HG02885 (cell line): ENCODE measurements around the gene SMG9.

ENCODE experiments used
- ATAC-seq: cut with Tn5 transposase; IDR thresholded peaks from one replicate; pipeline ENCODE4 v1.9.1; 2021; ENCODE audit warnings: mild to moderate bottlenecking; ENCODE audit not compliant: unreplicated experiment, poor library complexity

The SMG9 gene

GRCh38 chr19:43726736-43727592 lies 27.8 kb downstream of the SMG9 start:
- ATAC-seq, result no peak

GRCh38 chr19:43725468-43725867 lies 29.3 kb downstream of the SMG9 start:
- ATAC-seq, result no peak

GRCh38 chr19:43724896-43725295 lies 29.9 kb downstream of the SMG9 start:
- no peak for ATAC-seq

- ATAC-seq, result no peak
These were observed 31.2 kb downstream of the SMG9 start for GRCh38 chr19:43723588-43723987.

GRCh38 chr19:43721469-43722048 lies 33.2 kb downstream of the SMG9 start:
- no peak for ATAC-seq

GRCh38 chr19:43720936-43721335 lies 33.8 kb downstream of the SMG9 start:
- ATAC-seq, result no peak

- no peak for ATAC-seq
These were observed 34.8 kb downstream of the SMG9 start for GRCh38 chr19:43719918-43720317.

GRCh38 chr19:43719378-43719868 lies 35.3 kb downstream of the SMG9 start:
- ATAC-seq, result no peak

GRCh38 chr19:43718627-43719377 lies 36.0 kb downstream of the SMG9 start:
- no peak for ATAC-seq

- ATAC-seq, result no peak
These were observed 39.0 kb downstream of the SMG9 start, which contains the start of gene IRGC for GRCh38 chr19:43715776-43716175. IRGC (plus strand) TSS chr19:43716076; CDS start chr19:43718559, 2,483 bp downstream.

GRCh38 chr19:43713208-43713607 lies 41.6 kb downstream of the SMG9 start:
- ATAC-seq, result no peak

- ATAC-seq, result no peak
These were observed 42.9 kb downstream of the SMG9 start for GRCh38 chr19:43711751-43712355.

- no peak for ATAC-seq
These were observed 46.0 kb downstream of the SMG9 start for GRCh38 chr19:43708716-43709115.

- no peak for ATAC-seq
These were observed 47.5 kb downstream of the SMG9 start for GRCh38 chr19:43707158-43707712.

GRCh38 chr19:43705729-43706128 lies 49.0 kb downstream of the SMG9 start:
- ATAC-seq, result no peak

GRCh38 chr19:43704002-43704705 lies 50.6 kb downstream of the SMG9 start:
- ATAC-seq, result no peak

- no peak for ATAC-seq
These were observed 54.3 kb downstream of the SMG9 start for GRCh38 chr19:43700395-43701000.

GRCh38 chr19:43699506-43700394 lies 55.0 kb downstream of the SMG9 start:
- no peak for ATAC-seq
